GM04504 (cell line): Measurements from ENCODE around the gene ENTPD3.

ENCODE experiments used
- DNase-seq: peaks from one replicate; pipeline ENCODE4 v3.0.0-alpha.2; 2012; ENCODE audit warnings: low read depth

The ENTPD3 gene

GRCh38 chr3:40387001-40387894 lies at the start of gene ENTPD3:
Gene ENTPD3 (plus strand): TSS chr3:40387184. CDS start chr3:40388058, 874 bp downstream.
- DNase-seq: no peak

- no peak for DNase-seq
Observed at GRCh38 chr3:40339871-40340270, 47.1 kb upstream of the ENTPD3 start.

- no peak for DNase-seq
Observed at GRCh38 chr3:40340541-40341170, 46.3 kb upstream of the ENTPD3 start.

GRCh38 chr3:40341671-40342070 lies 45.3 kb upstream of the ENTPD3 start:
- no peak for DNase-seq

GRCh38 chr3:40350529-40350928 lies 36.5 kb upstream of the ENTPD3 start:
- no peak for DNase-seq

GRCh38 chr3:40355410-40355809 lies 31.6 kb upstream of the ENTPD3 start:
- DNase-seq: no peak

GRCh38 chr3:40358454-40358853 lies 28.5 kb upstream of the ENTPD3 start:
- DNase-seq: no peak

- DNase-seq: no peak
Observed at GRCh38 chr3:40363674-40364073, 23.3 kb upstream of the ENTPD3 start.

- no peak for DNase-seq
Observed at GRCh38 chr3:40366203-40367162, 20.5 kb upstream of the ENTPD3 start.

- DNase-seq: no peak
Observed at GRCh38 chr3:40369716-40370115, 17.3 kb upstream of the ENTPD3 start.

- DNase-seq: no peak
Observed at GRCh38 chr3:40377822-40378221, 9.2 kb upstream of the ENTPD3 start.

- DNase-seq: no peak
Observed at GRCh38 chr3:40379674-40380306, 7.2 kb upstream of the ENTPD3 start.

GRCh38 chr3:40381904-40382616 lies 4.9 kb upstream of the ENTPD3 start:
- no peak for DNase-seq

GRCh38 chr3:40382617-40382979 lies 4.4 kb upstream of the ENTPD3 start:
- DNase-seq: no peak

GRCh38 chr3:40386213-40386612 lies 771 bp upstream of the ENTPD3 start:
- DNase-seq: no peak

GRCh38 chr3:40387895-40388254 lies 891 bp downstream of the ENTPD3 start:
- no peak for DNase-seq

GRCh38 chr3:40396406-40396805 lies 9.4 kb downstream of the ENTPD3 start:
- DNase-seq: no peak

GRCh38 chr3:40397129-40397528 lies 10.1 kb downstream of the ENTPD3 start:
- DNase-seq: no peak

- DNase-seq: no peak
Observed at GRCh38 chr3:40397912-40398311, 10.9 kb downstream of the ENTPD3 start.

GRCh38 chr3:40398346-40398745 lies 11.4 kb downstream of the ENTPD3 start:
- no peak for DNase-seq

GRCh38 chr3:40404591-40405198 lies 17.7 kb downstream of the ENTPD3 start:
- no peak for DNase-seq
